ENCODE measurements around the gene SLC6A7.
A peak's percentile ranks its signal among the peaks of the same experiment; 100 is the strongest.

Gene SLC6A7

DNA sequence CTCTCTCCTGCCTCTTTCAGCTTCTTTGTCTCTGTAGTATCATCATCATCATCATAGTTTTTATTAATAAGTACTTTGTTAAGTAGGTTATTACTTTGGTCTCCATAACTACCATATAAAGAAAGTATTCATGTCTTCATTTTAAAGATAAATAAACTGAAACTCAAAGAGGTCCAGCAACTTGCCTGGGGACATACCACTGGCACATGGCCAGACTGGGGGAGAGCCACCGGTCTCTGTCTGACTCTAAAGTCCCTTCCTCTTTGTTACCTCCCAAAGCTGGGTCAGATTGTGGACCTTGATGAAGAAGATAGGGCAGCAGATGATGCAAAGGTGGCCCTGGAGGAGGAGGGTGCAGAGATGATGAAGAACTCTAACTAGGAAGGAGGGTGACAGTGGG lies 14.8 kb upstream of the SLC6A7 start:
- DNase-seq: no peak

DNA sequence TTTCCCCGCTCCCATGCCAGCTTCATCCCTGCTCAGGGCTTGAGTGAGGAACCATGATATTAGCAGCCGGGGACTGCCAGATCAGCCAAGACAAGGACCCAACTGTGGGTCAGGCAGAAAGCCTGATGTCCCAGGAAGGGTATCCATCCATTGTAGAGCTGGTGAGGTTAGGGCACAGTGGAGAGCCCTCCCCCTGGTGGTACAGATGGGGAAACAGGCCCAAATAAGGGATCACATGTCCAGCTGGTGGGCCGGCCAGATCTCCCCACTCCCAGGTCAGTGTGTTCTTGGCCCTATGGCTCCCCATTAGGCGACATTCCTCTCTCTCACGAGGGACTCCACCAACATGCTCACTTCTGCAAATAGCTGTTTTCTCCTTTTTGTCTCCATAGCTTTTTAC lies 14.3 kb upstream of the SLC6A7 start:
- peak; percentile 50 for DNase-seq

DNA sequence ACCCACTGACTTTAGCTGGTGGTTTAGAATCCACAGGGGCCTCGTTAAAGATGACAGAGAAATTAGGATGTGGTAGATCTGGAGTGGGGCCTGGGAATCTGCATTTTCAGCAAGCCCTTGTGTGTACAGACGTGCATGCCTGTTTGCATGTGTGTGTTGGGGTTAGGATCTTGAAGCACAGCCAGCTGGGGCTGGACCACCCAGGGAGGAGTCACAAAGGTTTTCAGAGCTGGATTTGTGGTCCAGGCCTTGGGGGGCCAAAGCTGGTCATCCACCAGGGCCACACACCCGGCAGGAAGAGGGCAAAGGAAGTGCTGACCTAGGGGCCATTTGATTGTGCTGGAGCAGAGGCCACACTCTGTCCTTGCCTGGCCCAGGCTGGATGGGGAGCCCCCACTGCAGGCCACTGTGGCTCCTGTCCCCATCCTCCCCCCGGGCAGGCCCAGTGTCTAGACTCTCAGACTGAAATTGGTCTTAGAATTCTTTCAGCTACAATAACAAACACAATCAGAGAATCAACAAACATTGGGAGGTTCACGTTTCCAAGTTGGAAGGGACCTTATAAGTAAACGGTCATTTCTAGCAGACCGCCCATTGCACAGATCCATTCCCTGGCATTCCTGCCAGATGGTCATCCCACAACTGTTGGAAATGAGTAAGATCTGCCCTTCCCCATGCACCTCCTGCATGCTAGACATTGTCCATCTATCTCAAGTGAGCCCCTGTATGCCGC lies 13.0 kb upstream of the SLC6A7 start:
- DNase-seq: no peak

DNA sequence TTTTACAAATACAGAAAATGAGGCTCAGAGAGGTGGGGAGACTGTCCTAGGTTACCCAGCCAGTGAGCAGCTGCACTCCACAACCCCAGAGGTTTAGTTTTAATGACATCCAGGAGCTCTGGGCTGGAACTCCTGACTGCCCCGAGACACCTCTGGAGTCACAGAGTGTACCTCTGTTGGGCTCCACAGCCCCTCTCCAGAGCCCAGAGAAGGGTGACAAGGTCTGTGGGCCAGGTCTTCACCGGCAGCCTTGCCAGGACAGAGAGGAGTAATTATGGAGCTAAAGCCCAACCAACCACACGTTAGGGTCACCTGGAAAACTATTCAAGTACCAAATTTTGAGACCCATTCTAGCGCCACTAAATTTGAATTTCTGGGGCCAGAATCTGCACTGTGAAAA lies 12.1 kb upstream of the SLC6A7 start:
- no peak for DNase-seq

DNA sequence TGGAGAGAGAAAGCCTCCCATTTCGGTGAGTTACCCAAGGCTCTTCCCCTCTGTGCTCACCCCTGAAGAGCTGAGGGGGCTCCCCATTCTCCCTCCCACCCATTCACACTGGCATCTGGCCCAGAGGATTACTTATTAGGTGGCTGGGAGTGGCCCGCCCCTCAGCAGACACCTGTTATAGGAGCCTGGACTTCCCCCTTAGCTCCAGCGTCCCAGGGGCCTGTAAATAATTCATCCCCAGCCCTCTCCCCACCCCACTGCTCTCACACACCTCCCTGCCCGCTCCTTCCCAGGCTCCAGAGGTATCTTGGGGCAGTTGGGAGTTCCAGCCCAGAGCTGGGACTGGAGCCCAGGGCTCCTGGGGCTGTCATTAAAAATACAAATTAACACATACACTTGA lies 11.6 kb upstream of the SLC6A7 start:
- DNase-seq: no peak

DNA sequence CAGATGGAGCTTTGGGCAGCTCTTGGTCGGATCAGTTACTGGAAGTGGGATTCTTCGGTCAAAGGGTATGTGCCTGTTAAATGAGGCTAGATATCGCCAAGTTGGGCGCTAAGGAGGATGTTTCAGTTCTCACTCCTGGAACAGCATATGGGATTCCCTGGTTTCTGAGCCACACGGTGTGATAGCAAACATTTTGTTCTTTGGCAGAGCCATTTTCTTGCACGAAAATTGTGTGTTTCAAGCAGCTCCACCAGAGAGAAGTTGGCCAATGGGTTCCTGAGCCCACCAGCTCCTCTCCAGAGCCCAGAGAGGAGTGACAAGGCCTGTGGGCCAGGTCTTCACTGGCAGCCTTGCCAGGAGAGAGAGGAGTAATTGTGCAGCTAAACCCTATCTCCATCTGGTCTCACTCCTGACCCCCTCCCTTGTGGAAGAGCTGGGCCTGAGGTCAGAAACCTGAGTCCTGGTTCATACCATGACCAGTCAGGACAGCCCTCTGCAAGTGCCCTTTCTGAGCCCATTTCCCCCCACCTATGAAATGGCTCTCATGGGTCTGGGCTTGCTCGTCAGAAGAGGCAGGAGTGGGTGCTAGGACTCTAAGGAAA lies 10.7 kb upstream of the SLC6A7 start:
- DNase-seq: no peak

DNA sequence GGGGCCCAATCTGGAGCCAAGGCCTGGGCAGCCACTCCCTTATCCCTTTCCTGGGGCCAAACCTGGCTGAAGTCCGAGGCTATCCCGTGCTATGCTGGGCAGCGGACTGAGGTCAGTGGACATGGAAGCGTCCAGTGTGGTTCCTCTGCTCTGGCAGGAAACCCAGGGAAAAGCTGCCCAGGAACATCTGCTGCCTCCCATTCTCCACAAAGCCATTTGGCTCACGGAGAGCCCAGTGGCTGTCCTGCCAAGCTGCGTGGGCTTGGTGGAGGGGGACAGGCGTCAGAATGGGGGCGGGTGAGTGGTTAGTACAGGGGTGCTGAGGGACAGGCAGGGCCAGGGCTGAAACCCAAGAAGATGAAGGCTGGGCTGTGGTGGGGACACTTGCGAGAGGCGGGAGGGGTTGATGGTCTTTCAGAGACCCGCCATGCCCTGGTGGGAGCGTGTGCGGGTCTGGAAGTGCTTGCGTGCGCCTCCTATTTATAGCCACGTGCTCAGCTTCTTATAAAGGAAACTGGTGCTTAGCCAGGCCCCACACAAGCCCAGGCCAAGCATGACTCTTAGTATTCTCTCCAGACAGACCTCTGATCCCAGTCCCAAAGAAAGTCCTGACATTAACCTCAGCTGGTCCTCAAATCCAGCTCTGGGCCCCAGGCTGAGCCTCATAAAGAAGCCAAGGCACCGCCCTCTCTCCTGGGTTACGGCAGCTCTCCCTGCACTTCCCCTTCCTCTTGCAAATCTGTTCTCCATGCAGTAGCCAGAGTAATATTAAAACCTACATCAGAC lies 9.4 kb upstream of the SLC6A7 start:
- no peak for DNase-seq

DNA sequence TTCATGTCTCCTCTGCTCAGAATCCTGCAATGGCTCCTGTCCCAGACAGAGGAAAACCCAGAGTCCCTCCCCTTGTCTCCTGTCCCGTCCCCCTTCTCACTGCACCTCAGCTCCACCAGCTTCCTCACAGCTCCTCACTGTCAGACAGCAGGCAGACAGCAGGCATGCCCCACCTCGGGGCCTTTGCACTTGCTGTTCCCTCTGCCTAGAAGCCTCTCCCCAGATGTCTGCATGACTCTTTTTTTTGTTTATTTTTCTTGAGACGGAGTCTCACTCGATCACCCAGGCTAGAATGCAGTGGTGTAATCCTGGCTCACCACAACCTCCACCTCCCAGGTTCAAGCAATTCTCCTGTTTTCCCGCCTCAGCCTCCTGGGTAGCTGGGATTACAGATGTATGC lies 8.8 kb upstream of the SLC6A7 start:
- DNase-seq: peak; percentile 32

DNA sequence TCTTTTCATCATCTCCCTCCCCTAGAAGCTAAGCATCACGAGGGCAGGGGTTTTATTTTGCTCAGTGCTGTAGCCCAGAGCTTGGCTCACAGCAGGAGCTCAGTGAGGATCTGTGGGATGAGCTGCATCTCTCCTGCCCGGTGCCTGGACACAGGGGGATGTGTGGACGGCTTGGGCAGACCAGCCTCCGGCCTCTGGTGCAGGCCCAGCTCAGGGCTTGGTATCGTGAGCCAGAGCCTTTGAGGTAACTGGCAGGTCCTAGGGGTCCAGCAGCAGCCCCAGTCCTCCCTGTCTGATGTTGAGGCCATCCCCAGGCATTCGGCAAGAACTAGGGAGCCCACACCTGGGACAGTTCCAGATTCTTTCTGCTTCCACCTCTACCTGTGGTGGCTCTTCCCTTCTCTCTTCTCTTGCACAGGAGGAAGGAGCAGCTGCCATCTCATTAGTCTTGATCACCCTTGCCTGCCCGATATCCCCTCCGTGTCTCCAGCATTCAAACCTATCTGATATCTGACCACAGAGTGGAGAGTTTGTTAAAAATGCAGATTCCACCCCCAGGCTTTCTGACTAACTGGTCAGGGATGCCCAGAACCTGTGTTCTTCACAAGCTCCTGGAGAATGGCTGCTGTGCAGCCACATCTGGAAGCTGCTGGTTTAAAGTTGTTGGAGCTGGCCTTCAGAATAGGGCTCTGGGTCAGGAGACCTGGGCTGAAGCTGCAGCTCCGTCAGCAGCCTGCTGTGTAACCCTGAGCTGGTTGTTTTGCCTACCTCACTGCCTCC lies 7.9 kb upstream of the SLC6A7 start:
- no peak for DNase-seq

DNA sequence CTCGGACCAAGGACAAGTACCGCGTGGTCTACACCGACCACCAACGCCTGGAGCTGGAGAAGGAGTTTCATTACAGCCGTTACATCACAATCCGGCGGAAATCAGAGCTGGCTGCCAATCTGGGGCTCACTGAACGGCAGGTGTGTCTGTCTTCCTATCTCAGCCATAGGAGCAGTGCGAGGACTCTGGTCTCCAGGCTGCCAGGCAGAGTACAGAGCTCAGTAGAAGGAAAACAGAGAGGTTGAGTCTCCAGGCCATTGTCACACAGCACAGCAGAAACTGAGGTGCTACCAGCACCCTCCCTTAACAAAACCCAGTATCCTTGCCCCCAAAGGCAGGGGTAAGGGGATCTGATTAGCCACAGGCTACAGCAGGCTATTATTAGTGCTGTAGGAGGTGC lies 7.1 kb upstream of the SLC6A7 start:
- no peak for DNase-seq

DNA sequence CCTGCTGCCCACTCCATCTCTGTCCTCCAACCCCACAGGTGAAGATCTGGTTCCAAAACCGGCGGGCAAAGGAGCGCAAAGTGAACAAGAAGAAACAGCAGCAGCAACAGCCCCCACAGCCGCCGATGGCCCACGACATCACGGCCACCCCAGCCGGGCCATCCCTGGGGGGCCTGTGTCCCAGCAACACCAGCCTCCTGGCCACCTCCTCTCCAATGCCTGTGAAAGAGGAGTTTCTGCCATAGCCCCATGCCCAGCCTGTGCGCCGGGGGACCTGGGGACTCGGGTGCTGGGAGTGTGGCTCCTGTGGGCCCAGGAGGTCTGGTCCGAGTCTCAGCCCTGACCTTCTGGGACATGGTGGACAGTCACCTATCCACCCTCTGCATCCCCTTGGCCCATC lies 6.4 kb upstream of the SLC6A7 start:
- no peak for DNase-seq

DNA sequence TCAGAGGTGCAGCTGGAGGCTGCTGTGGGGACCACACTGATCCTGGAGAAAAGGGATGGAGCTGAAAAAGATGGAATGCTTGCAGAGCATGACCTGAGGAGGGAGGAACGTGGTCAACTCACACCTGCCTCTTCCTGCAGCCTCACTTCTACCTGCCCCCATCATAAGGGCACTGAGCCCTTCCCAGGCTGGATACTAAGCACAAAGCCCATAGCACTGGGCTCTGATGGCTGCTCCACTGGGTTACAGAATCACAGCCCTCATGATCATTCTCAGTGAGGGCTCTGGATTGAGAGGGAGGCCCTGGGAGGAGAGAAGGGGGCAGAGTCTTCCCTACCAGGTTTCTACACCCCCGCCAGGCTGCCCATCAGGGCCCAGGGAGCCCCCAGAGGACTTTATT lies 5.9 kb upstream of the SLC6A7 start:
- DNase-seq: no peak

DNA sequence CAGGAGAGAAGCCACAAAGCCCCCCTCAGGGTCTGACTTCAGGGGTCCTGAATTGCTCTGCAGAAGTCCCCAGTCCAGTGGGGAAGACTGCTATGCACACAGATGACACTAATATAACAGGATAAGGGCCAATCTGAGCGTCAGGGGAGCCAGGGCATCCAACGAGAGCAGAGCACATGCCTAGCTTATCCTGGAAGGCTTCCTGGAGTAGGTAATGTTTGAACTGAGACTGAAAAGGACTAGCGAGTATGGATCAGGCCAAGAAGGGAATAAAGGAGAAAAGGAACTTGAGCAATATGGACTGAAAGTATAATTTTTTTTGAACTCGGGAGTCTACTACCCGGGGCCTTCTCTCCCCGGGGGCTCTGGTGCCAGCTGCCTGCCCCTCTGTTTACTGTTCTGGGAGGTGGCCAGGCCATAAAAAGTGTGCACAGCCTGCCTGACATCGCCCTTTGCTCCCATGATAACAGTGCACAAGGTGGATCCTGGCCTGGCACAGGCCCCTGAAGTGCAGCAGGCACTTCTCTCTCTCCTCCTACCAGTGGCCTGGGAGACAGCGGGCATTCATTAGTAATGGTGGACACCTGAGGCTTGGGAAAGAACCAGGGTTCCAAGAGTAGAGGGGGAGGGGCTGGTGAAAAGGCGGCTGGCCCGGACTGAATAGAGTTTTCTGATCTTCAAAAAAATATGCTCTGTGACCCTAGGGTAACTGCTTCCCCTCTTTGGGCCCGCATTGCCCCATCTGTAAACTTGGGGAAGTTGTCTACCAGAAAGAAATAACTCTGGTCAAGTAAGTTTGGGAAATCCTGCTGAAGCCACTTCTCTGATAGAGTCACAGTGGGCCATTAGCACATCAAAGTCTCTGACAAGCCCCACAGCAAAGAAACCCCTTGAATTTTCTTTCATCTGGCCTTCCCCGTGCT lies 4.6 kb upstream of the SLC6A7 start:
- no peak for DNase-seq

DNA sequence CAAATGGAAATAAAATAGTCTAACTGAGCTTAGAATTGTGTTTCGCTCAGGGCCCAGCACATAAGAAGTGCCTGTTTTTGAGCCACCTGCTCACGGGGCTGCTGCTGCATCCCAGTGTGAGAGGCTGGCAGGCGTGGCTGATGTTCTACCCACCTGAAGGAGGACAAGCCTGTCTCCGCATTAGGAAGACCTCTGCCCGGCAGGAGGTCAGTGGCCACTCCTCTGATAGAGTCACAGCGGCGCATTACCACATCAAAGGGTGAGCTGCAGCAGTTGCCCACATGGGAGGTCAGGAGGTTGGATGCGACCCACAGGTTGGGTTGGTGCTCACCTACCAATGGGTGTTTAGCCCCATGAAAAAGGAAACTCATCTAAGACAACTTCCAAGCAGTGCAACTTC lies 3.7 kb upstream of the SLC6A7 start:
- DNase-seq: no peak

DNA sequence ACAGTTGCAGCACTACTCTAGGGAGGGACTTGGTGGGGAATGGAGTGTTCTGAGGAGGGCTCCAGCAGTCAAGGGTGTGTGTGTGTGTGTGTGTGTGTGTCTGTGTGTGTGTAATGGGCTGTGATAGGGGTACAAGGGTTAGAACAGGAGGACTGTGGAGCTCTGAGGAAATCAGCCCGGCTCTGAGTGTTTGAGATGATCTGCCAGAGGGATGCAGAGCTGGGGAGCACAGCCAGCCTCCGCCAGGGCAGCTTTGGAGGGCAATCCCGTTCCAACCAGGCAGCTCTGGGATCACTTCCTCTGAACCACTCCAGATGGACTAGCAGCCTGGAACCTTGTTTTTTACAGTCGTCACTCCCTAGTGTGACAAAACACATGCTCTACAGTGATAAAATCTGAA lies 3.0 kb upstream of the SLC6A7 start:
- DNase-seq: no peak

DNA sequence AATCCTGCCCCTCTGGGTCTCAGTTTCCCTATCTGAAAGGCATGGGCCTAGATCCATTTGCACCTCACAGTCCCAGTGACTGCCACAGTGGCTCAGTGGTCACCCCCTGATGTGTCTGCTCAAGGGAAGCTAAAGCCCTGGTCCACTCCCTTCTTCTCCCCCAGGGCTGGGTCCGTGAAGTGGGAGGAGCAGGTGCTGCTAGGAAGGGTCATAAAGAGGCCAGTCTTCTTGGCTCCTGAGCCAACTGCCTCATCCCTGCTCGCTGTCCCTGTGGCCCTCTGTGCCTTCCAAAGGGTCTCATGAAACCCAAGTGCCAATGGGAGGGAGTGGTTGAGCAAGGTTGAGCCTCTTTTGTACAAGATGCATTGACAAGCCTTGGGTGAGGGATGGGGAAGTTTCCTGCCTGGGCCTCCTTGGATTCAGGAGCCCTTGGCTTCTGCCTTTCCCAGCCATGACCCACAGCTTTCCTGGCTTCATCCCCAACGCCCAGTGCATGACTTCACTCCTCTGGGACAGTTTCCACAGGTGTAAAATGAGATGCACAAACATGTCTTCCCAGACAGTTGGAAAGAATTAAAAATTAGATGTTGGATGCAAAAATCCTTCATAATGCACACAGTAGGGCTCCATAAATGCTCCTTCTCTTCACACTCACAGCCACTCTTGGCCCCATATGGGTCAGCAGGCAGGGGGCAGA lies 1.6 kb upstream of the SLC6A7 start:
- no peak for DNase-seq

DNA sequence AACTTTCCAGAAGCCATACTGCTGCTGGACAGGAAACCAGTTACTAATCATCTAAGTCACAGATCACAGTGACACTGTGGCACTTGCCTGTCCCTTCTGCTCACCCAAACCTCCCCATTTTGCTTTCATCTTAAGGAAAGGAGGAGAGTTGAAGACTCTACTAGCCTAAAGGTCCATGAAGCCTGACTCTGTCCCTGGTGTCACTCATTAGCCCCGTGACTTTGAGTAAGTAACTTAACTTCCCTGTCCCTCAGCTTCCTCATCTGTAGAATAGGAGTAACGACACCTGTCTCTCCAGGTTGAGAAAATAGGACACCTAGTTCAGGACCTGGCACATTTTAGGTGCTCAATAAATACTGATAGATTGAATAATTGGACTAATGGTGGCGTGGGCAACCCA lies 536 bp upstream of the SLC6A7 start:
- DNase-seq: no peak

DNA sequence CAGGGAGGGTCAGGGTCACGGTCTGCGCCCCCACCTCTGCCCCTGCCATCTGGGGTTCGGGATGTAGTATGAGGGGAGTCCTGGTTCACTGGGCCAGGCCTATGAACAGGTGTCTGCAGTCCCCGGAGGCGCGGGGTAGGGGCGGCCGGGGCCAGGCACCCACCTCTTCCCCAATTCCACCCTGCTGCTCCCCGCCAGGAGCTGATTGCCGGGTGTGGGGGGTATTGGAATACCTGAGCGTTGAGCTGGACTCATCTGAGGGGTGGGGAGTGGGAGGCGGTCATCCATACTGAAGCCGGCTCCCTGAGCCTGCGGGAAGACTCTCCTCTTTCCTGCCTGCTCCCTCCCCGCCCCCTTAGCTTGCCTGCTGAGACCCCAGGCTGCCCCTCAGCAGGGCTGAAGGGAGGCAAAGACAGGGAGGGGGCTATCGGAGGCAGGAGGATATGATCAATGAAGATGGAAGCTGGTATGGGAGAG lies 679 bp downstream of the SLC6A7 start:
- DNase-seq: no peak

DNA sequence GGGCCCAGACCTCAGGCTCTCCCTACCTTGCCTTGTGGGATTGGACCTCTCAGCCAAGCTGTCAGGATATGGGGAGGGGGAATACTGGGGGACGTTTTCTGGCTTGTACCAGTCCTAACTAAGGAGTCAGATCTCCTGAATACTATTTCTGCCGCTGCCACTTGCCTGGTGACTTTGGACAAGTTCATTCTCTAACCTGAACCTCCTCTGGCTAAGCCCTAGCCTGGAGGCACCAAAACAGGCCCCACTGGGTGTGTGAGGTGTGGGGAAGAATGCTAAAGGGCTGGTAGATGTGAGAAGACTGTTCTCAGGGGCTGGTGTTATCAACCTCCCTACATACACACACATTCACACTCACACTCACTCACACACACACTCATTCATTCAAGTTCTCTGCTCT lies 1.1 kb downstream of the SLC6A7 start:
- DNase-seq: no peak

DNA sequence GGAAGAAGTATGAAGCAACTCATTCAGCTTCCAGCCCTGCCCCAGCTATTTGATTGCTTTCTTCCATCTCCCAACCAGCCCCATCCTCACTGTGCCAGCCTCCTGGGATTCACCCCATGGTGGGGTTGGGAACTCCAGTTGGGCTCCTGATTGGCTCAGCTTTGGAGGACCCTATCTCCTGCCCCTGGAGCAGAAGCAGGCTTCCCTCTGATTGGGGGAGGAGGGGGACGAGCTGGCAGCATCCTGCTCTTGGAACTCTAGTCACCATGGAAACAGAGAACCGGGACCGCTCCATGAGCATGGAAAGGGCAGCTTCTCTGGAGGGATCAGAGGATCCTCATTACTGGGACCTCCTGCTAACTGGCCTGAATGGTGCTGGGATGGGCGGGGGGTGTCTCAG lies 2.6 kb downstream of the SLC6A7 start:
- DNase-seq: no peak

DNA sequence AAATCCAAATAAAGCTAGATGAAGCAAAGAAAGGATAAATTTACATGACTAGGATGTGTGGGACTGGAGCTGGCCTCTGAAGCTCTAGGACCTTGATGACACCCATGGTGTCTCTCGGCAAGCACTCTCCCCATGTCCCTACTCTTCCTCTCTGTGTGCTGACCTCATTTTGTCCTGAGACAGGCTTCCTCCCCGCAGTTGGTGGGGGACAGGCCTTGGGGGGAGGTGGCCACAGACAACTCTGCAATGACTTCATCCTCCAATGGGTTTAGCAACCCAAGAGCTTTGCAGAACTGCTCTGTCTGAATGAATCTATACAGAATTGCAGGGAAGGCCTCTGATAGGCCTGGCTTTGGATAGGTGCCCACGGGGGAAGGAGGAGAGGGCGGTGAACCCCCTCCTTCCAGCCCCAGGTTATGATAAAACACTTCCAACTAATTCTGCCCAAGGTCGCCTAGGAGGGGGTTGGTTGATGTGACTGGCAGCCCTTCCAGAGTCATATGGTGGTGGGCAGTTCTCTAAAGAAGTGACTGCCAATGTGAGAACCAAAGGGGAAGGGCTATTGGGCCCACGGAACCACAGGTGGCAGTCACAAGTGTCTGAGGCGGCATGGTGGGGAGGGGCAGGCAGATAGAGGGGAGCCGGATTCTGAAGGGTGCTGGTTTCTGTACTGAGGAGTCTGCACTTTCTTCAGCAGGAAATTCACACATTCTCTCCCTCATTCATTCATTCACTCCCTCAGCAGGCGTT lies 6.0 kb downstream of the SLC6A7 start:
- no peak for DNase-seq
